Cardiac fibroblast (primary cell): ENCODE results near the gene LRGUK.

ENCODE experiments used
- DNase-seq, 2 donors: peaks; one replicate each; pipeline versions ENCODE4 v3.0.0 to v3.0.0-alpha.2; 2010; ENCODE audit warnings: low read depth in 2 of 2
- H3K4me3 ChIP-seq, 2 donors: replicated peaks in 1 of 2; 1 replicate in 1 of 2; 2 replicates in 1 of 2; pipeline ENCODE4 v1.5.1; 2011; ENCODE audit warnings: low read depth in 2 of 2, low read length in 2 of 2, mild to moderate bottlenecking in 2 of 2, moderate library complexity in 1 of 2
- CTCF ChIP-seq: IDR thresholded peaks from one replicate; pipeline ENCODE4 v1.5.1; 2011; ENCODE audit warnings: low read depth, mild to moderate bottlenecking, low read length, inconsistent platforms

LRGUK gene

GRCh38 chr7:134193240-134193639 is 66.1 kb downstream of the LRGUK start:
- TF ChIP-seq CTCF = no peak
- DNase-seq = no peak
- no peak overlapping the region for H3K4me3 ChIP-seq

GRCh38 chr7:134195252-134195651 is 68.1 kb downstream of the LRGUK start:
- no peak overlapping the region for H3K4me3 ChIP-seq
- TF ChIP-seq CTCF = no peak
- DNase-seq = no peak

DNA sequence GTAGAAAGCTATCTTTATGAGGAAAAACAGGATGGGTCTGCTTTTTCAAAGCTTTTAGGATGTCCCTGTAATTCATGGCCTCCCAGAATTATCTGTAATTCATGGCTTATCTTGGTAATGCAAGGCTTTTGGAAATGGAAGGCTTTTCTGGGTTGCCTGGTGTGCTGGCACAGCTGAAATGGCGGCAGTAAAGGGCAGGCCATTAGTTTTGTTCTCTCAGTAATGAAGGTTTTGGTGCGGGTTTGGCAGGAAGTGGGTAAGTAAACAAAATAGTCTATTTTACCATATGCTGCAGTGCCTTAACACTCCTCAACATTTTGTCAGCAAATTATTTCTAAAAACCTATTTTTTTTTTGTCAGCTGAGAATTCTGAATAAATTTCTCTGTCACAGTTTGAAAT is 69.3 kb downstream of the LRGUK start:
- TF ChIP-seq CTCF = no peak
- H3K4me3 ChIP-seq = no peak overlapping the region
- DNase-seq = no peak

DNA sequence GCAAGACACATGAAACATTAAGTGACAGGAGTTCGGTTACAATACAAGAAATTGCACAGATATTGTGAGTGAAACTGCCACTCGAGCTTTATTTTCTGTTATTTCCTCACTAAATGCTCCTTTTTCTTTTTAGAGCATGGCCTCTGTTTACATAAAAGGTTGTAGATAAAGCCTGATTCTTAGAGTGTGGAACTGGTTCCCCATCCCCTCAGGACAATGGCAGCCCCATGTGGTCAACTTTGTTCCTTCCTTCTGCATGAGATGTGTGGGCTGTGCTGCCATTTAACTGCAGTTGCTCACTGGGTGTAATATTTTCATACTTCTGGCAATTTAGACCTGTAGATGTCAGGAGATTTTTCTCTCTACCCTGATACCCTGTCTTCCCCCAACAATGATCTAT is 70.2 kb downstream of the LRGUK start:
- no peak for TF ChIP-seq CTCF
- no peak overlapping the region for H3K4me3 ChIP-seq
- no peak for DNase-seq

DNA sequence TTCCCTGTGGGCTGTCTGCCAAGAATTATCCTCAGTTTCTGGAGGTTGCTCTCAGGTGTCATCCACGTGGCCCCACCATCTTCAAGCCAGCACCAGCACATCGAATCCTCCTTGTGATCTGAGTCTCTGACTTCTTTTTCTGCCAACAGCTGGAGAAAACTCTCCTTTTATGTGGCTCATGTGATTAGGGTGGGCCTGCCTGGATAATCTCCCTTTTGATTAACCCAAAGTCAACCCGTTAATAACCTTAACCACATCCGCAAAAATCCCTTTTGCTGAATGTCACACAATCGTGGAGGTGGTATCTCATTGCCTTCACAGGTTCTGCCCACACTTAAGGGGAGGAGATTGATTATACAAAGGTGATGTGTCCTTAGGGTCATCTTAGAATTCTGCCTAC is 73.8 kb downstream of the LRGUK start:
- no peak for TF ChIP-seq CTCF
- no peak overlapping the region for H3K4me3 ChIP-seq
- no peak for DNase-seq

DNA sequence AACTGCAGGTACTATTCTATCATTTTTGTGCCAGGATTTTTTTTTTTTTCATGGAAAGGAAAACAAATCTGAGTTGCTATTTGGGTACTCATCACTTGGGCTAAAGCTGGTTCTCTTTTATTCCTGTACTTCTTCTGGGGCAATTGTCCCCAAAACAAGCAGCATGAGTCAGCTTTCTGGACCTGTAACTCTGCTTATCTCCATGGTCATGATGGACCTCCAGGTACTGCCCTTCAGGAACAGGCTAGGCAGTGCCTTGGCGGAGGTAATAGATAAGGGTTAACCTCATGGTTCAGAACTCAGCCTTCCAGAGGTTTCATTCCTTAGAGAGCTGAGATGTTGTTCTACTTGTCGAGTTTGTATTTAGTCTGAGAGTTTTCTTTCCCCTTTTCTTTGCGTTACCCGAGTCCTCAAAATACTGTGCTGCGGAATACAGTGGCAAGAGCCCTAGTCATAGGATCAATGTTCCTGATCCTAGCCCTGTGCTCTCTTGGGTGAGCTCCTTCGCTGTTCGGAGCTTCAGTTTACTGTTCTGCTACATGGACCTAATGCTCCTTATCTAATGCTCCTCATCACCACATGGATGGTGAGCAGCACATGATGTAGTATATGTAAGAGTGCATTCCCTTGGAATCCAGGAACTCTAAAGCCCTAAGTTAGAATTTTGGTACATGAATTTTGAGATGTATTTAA is 74.6 kb downstream of the LRGUK start:
- TF ChIP-seq CTCF = no peak
- DNase-seq = no peak
- H3K4me3 ChIP-seq = no peak overlapping the region
